Esophagus mucosa (tissue), 1 donor: ENCODE results near the gene KAT6B. TPM values are rescaled to one million over a fixed set of nuclear protein-coding genes. Genes with fewer than 3 reads are reported as not detected.

Experiments
- ATAC-seq: fragments of 200-7000 bp; cut with Tn5 transposase; one replicate; pipeline ENCODE4 v1.9.1; 2020
- total RNA-seq: library from RNA; stranded (reverse); gene quantifications from one replicate; pipeline ENCODE4 v1.2.4, GENCODE V29; 2023
- donor health status: DM: yes; HTN: yes; CAD: no.

KAT6B gene
- total RNA-seq, 1 donor from 2014 or later, result 17.3 TPM

DNA sequence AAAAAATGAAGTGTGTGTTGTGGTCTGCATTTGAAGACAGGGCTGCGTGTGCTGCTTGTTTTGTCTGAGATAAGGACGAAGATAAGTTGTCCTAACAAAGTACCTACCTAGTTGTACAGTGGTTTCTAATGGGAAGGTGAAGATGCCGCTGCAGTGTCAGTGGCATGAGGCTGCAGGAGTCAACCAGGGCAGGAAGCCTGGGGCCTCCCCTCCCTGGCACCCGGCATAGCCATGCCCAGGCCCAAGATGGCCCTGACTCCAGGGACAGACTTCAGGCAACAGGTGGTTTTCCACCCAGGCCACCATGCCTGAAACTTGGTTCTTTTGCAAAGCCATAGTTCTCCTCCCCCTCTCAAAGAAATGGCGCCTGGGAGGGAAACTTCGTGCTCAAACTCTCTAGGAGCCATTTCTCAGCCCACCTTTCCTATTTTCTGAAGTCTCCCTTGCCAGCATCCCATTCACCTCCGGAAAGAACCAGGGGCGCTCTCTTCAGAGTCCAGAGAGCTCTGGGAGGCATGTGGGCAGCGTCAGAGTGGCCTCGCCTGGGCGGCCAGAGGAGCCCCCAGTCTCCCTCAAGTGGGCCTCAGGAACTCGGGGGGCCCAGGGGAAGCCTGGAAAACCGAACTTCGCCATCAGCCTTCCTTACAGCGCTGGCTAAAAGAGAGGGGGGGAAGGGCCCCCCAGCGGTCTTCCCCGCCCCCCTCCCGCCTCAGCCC lies 2.1 kb upstream of the KAT6B start:
- ATAC-seq, result no peak

DNA sequence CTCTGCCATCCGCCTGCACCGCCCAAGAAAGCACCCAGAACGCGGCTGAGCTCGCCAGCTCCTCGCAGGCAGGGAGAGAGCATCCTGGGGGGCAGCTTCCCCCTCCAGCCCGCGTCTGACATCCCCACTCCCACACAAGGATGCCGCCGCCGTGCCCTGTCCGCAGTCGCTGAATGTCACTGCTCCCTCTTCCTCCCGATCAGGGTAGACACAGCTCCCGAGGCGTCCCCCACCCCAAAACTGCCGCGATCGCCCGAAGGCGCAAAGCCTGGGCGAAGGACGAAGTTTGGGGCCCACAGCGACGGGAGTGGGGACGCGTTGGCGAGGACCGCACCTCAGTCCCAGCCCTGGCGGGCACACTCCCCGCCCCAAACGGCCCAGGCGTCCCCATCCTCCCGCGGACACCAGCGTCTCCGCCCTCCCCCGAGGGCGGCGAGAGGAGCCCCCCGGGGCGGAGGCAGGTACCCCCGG lies 1.5 kb upstream of the KAT6B start:
- ATAC-seq, result no peak

DNA sequence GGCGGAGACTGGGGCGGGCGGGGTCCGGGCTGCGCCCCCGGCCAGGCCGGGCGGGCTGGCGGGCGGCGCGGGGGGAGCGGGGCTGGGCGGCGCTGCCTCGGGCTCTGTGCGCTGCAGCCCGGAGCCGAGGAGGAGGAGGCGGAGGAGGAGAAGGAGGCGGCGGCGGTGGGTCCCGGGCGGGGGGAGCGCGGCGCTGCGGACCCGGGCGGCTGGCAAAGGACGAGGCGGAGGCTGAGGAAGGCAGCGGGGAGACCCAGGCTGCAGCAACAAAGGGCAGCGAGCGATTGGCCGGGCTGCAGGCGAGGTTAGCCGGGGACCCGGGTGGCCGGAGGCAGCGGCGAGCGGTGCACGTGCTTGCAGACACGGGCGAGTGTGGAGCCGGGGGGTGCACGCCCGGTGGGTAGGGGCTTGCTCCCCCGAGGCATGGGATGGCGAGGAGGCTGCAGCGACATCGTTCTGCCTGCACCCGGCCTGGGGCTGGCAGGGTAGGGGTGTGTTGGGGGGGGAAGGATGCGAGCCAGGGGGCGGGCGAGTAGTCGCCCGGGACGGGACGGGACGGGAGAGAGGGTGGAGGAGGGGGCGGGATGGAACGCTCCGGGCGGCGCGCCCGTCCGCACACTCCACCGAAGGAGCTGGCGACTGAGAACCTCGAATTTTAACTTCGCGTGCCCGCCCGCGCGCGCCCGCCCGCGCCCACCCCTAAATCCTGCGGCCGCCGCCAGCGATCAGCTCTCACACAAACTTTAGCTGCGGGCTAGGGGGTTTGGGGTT lies 844 bp upstream of the KAT6B start:
- peak; percentile 29 for ATAC-seq

DNA sequence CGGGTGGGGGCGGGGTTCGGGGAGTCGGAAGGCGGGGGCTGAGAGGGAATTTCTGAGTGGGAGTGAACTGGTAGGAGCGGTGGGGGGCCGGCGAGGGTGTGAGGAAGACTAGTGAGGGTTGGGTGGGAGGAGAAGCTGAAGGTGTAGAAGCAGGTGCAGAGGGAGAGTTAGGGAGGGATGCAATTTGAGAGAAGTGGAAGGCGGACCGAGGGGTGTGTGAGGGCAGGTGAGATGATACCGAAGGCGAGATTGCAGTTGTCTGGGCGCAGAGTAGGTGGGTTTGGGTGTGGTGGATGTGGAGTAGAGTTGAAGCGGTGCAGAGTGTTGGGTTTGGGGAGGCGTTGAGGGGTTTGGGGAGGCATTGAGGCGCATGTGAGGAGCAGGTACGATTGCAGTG lies 643 bp downstream of the KAT6B start:
- no peak for ATAC-seq

DNA sequence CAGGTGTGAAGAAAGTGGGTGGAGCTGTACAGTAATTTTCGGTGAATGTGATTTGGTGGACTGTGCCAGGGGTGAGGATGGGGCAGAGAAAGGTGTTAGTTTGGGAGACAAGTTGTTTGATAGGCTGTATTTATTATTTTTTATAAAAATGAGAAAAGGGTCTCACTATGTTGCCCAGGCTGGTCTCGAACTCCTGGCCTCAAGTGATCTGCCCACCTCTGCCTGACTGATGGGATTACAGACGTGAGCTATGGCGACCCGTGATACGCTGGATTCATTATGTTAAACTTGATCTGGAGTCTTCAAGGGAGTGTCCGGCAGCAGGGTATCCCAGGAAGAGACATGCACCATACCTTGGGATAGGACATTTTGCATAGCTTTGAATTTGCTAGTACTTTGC lies 1.3 kb downstream of the KAT6B start:
- no peak for ATAC-seq

DNA sequence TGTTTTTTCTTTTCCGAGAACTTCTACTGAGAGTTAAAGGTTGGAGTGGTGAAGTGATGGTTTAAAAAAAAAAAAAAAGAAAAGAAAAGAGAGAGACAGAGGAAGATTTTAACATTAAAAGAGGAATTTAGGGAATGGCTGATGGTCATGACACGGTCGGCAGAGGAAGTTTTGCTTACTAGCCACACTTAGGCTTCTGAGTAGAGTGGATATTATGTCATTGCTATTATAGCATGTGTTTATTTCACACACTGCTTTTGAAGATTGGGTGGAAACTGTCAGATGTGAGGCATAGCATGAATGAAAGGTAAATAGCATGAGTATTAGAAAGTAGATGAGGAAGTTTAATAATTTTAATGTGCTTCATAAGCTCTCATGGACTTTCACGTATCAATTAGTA lies 2.5 kb downstream of the KAT6B start:
- no peak for ATAC-seq

DNA sequence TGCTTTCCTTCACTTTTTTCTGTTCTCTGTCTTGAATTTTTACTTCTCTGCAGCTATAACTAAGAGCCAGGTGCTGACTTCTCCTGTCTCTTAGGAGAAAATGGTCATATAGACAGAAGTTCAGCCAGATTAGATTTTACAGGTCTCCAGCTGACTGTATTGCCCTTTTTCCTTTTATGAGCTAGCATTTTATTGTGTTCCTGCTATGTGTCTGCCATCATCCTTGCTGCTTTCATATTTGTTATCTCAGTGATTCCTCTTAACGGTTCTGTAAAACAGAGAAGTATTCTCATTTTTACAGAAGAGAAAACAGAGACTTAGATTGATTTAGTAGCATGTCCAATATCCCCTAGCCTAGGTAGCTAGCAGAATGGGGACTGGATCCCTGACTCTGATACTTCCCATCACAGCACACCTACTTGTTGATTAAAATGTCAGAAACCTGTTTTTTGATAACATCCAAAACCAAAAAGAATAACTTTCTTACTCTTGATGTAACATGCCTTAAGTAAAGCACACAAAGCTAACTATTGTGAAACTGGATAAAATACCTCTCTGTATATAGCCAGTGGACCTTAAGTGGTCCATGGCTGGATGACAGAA lies 5.2 kb downstream of the KAT6B start:
- no peak for ATAC-seq

DNA sequence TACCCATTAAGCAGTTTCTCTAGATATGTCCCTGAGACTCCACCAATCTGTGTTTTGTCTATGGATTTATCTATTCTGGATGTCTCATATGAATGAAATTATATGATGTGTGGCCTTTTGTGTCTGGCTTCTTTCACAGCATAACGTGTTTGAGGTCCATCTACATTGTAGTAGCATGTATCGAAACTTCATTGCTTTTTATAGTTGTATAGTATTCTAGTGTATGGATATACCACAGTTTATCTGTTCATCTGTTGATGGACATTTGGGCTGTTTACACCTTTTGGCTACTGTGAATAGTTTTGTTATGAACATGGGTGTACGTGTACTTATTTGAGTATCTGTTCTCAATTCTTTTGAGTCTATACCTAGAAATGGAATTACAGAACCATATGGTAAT lies 9.6 kb downstream of the KAT6B start:
- ATAC-seq, result no peak

DNA sequence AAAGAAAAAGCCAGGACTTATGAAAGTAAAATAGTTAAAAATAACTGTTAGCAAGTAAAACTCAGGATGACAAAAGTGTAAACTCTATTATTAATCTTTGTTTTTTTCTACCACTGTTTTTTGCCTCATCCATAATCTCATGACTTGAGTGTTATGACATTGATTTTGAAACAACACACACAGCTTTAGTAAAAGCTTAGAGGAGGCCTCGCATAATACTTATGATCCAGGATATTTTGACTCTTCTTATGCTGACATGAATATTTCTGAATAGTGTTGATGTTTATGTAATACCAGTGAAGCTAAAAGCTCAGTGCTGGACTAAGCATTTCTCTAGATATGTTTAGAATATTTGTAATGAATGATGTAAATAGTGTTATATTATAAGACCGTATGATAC lies 10.5 kb downstream of the KAT6B start:
- no peak for ATAC-seq

DNA sequence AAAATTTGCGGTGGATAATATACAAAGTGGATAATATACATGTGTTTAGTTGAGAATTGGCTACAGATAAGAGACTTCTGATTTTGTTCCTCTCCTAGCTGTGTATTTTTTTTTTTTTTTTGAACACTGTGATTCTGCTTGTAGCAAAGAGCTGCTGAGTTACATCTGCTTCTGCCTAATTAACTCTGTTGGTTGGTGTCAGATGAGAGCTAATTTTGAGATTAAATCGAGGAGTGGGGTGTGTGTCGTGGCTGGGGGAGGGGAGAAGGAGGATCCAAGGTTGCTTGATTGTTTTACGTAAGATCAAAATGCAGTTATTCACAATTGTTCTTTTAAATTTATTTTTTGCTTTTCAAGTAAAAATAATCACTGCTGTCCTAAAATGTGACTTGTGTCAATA lies 11.3 kb downstream of the KAT6B start:
- no peak for ATAC-seq

DNA sequence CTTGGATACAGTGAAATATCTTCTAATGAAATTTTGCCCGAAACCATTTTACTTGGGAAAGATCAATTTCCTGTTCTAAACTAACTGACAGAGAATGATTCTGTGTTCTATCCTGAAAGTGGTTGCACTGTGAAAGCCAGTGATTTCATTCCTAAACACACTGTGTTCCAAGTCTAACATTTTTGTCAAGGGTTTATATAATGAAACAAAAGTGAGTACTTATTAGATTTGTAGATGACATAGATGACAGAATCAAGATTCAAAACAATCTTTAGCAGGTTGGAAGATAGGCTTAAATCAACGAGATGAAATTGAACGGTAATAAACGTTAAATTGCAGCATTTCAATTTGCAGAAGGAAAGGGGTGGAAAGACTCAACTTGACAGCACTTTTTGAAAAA lies 13.3 kb downstream of the KAT6B start:
- no peak for ATAC-seq

DNA sequence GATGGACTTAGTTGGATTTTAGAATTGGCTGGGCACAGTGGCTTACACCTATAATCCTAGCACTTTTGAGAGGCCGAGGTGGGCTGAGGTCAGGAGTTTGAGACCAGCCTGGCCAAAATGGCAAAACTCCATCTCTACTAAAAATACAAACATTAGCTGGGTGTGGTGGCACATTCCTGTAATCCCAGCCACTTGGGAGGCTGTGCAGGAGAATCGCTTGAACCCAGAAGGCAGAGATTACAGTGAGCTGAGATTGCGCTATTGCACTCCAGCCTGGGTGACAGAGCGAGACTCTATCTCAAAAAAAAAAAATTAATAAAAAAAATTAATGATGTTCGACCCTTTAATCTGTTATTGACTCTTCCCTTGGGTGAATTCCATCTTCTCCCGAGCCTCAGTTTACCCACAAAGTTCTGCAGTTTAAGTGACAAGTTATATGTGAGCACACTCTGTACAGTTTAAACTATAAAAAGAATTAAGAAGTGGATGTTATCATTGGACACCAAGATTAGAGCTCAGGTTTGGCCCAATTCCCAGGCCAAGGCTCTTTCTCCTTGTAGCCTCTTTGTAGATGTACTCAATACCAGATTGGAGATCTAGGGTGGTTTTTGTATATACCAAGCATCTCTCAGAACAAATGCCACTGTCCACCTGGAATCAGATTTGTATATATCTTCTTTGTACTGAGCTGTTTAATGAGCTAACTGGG lies 15.0 kb downstream of the KAT6B start:
- ATAC-seq, result no peak

DNA sequence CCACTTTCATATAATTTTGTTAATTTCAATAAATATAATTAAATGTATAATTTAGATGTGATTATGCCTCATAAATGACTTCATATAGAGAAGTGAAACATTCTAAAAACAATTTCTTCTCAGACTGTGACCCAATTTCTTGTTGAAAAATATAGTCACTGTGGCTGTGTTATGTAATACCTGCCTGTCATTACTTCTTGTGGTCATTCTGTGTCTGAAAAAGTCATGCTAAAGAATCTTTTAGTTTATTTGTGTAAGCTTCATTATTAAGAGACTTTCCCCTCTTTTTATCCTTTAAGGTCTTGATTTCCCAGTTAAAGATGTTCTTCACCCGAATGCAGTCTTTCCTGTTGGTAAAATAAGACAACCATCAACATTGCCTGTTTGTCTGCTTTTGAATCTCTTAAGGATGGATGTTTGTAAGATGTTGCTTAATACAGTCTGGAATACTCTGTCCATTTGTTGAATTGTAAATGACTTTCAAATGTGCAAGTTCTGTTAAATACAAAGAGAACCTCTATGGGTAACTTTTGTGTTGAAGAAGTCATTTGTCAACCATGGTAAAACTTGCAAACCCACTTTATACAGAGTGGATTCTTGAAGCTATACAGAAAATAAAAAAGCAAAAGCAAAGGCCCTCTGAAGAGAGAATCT lies 16.0 kb downstream of the KAT6B start:
- no peak for ATAC-seq

DNA sequence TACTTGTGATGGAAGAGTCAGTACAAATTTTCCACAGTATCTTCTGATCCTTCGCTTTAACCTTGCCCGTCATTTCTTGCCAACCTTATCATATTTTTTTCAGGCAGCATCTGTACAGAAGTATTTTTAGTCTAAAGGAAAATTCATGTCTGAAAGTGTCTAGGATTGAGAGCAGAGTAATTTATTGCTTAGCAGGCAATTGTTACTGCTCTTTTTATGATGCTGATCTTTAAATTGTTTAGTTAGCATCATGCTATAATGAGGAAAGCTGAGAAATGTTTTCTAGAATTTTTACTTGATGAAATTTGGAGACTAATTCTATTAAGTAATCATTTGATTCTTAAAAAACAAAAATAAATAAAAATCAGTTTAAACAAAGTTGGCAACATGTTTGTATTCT lies 20.6 kb downstream of the KAT6B start:
- ATAC-seq, result no peak

DNA sequence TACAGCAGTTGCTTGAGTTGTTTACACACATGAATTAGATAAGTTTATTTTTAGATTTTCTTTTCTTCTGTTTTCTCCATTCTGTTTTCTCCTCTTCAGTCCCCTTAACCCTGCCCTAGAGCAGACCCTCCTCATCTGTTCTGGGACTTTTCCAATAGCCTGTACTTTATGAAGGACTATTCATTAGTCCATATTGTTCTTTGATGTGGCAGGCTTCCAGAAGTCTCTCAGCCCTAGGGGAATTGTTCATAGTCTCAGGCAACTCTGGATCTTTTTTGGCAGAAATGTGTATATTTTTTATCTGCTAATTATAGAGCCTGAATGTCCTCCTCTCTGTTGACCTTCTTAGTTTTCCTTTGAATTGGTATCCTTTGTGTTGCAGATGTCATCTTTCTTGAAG lies 25.4 kb downstream of the KAT6B start:
- ATAC-seq, result no peak

DNA sequence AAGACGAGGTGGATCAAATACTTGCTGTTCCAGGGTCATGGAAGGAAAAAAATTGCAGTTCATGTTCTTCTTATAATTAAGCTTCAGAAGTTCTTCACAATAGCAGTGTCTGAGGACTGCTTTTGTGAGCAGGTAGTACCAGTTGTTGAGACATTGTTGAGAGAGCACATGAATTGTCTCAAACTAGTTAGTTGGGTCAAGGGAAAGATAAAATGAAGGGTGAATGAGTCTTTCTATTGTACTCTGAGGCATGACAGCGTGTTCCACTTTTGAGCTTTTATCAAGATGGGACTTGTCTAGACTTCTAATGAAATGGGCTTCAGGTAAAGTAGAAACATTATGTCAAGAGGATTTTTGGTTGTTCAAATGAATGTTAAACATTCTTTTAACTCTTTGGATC lies 26.0 kb downstream of the KAT6B start:
- peak; percentile 95 for ATAC-seq

DNA sequence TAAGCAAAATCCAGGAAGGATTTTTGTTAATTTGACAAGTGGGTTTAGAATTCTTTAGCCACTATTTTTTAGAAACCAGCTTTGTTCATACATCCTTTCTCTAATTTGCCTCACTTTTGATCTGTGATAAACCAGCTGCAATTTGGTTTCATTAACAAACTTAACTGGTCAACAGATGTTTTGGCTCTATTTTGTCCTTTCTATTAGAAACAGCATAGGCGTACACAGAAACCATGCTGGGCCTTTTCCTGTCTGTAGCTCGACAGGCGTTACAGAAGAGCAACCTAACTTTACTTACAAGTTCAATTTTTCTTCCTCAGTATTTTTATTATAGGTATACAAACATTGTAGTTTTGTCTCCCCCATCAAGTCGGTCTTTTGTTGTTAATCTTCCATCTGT lies 28.2 kb downstream of the KAT6B start:
- ATAC-seq, result no peak

DNA sequence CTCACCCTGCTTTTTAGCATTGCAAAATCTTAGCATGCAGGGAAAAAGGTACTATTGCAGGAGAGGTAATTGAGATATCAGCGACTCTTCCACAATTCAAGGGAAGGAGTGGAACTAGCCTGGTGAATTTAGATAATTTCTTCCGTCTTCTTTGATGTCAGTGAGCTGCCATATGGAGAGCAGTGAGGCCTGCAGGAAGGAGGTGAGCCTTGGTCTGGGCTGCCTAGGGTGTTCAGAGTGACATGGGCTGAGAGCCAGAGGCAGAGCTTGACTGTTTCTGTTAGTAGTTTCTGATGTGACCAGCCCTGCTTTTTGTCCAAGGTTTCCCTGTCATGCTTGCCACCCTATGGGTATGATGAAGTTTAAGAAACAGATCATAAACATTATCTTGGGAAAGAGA lies 28.6 kb downstream of the KAT6B start:
- no peak for ATAC-seq

DNA sequence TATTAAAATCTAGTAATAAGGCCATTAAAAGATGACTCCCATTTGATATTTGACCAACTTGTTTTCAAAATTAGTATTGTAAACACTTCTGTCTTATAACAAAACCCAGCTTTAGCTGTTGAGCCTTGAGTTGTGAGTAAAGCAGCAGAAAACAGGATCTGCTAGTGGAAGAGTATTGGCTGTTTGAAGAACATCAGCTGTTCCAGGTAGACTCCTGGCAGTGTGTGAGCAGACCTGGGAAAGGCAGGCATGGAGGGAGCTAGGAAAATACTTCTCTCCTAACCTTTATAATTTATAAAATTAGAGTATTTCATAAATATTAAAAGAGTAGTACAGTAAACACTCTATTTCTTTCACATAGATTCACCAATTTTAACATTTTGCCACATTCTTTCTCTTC lies 29.0 kb downstream of the KAT6B start:
- ATAC-seq, result peak; percentile 25

DNA sequence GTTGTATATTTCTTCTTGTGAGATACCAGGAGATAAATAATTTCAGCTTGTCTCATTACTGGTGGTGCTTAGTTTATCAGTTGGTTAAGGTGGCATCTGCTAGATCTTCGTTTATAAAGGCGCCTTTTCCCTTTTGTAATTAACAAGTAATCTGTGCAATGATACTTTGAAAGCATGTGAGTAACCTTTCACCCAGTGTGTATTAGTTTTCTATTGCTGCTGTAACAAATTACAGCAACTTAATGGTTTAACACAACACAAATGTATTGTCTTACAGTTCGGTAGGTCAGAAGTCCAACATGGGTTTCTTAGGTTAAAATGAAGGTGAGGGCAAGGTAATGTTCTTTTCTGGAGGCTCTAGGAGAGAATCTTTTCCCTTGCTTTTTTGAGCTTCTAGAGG lies 30.5 kb downstream of the KAT6B start:
- ATAC-seq, result no peak

DNA sequence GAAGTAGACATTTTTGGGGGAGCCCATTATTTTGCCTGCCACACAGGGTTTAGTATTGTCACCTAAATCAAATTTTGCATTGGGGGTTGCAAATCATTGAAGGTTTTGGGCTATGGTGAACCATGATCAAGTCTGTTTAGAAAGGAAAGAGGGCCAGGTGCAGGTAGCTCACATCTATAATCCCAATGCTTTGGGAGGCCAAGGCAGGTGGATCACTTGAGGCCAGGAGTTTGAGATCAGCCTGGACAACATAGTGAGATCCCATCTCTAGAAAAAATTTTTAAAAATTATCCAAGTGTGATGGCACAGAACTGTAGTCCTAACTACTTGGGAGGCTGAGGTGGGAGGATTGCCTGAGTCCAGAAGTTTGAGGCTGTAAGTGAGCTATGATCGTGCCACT lies 31.2 kb downstream of the KAT6B start:
- ATAC-seq, result no peak

DNA sequence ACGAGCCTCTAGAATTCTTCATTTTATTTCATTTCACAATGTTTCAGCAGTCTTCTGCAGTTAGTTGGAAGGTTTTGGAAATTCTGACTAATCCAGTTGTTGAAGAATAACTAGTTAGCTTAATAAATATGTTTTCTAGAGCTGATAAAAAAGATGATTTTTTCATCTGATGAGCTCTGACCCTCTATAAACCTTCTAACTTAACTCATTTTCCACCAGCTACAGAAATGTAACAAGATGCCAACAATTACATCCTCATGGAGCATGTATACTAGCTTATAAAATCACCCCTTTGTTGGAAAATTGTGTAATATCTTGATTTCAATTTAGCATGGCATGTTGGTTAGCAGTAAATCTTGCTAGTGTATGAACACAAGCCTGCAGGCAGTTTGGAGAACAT lies 33.1 kb downstream of the KAT6B start:
- no peak for ATAC-seq

DNA sequence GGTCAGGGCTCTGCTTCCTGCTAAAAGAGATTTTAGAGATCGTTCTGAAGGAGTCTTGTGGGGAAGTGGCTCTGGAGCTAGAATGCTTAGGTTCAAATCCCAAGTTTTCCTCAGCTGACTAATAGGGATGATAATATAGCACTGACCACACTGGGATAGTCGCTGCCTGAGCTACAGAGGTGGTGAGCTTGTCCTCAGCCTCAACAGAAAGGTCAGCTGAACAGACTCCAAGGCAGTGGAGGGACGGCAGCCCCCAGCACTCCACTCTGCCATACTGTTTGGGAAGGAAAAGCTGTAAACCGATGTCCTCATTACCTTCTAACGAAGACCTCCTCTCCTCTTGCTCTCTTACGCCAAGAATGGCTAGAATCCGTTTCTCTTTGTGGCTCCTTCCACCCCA lies 36.2 kb downstream of the KAT6B start:
- no peak for ATAC-seq
